Neural cell (in vitro differentiated cells): ENCODE measurements around the gene FAM13B. TPM values are rescaled to one million over a fixed set of nuclear protein-coding genes. Genes with fewer than 3 reads are reported as not detected.

Experiments
- H2AFZ ChIP-seq: fragments of 200-600, 300-800 bp; sonication (generic), shearing (Covaris generic); 2 replicates; pipeline ENCODE4 v1.6.0; 2014; ENCODE audit warnings: low read depth, mild to moderate bottlenecking, antibody characterized with exemption, low read length, moderate library complexity
- H3F3A ChIP-seq: fragments of 200-600 bp; shearing (Covaris generic); 2 replicates; pipeline ENCODE4 v1.6.1; 2016; ENCODE audit warnings: mild to moderate bottlenecking, moderate library complexity, mixed read lengths, antibody characterized with exemption, low read length; ENCODE audit not compliant: insufficient read depth, poor library complexity, severe bottlenecking
- H3K27ac ChIP-seq: fragments of 200-600, 300-800 bp; sonication (generic), shearing (Covaris generic); 2 replicates; pipeline ENCODE4 v1.5.1; 2014; ENCODE audit warnings: mild to moderate bottlenecking, low read length, moderate library complexity
- H3K27me3 ChIP-seq: fragments of 300-800, 200-600 bp; sonication (generic), shearing (Covaris generic); 2 replicates; pipeline ENCODE4 v1.6.0; 2014; ENCODE audit warnings: mild to moderate bottlenecking, low read depth, low read length, moderate library complexity; ENCODE audit not compliant: insufficient read depth
- H3K36me3 ChIP-seq: fragments of 300-800, 200-600 bp; sonication (generic), shearing (Covaris generic); 2 replicates; pipeline ENCODE4 v1.5.1; 2014; ENCODE audit warnings: mild to moderate bottlenecking, antibody characterized with exemption, low read length, moderate library complexity; ENCODE audit not compliant: insufficient read depth
- H3K4me2 ChIP-seq: fragments of 300-800, 200-600 bp; sonication (generic), shearing (Covaris generic); 2 replicates; pipeline ENCODE4 v1.6.0; 2014; ENCODE audit warnings: mild to moderate bottlenecking, low read length
- H3K4me3 ChIP-seq: fragments of 300-800, 200-600 bp; sonication (generic), shearing (Covaris generic); 2 replicates; pipeline ENCODE4 v1.5.1; 2014; ENCODE audit warnings: mild to moderate bottlenecking, low read length, moderate library complexity
- H3K79me2 ChIP-seq: fragments of 200-600 bp; shearing (Covaris generic); replicated peaks from 2 replicates; pipeline ENCODE4 v1.6.0; 2014; ENCODE audit warnings: mild to moderate bottlenecking, low read length, moderate library complexity; ENCODE audit not compliant: insufficient read depth
- H3K9ac ChIP-seq: fragments of 300-800, 200-600 bp; sonication (generic), shearing (Covaris generic); 2 replicates; pipeline ENCODE4 v1.6.1; 2016; ENCODE audit warnings: mild to moderate bottlenecking, low read length, mixed read lengths
- H3K9me2 ChIP-seq: fragments of 200-600 bp; shearing (Covaris generic); 2 replicates; pipeline ENCODE4 v1.6.1; 2016; ENCODE audit warnings: mild to moderate bottlenecking, low read length, mixed read lengths; ENCODE audit not compliant: insufficient read depth
- H3K9me3 ChIP-seq: fragments of 200-600, 300-800 bp; sonication (generic), shearing (Covaris generic); 2 replicates; pipeline ENCODE4 v1.6.1; 2016; ENCODE audit warnings: mild to moderate bottlenecking, mixed run types, low read length, moderate library complexity, mixed read lengths
- H4K20me1 ChIP-seq: fragments of 200-600 bp; shearing (Covaris generic); 2 replicates; pipeline ENCODE4 v1.6.1; 2016; ENCODE audit warnings: mild to moderate bottlenecking, mixed run types; ENCODE audit not compliant: insufficient read depth
- MXI1 ChIP-seq: fragments of 450-650 bp; conservative IDR thresholded peaks from 2 replicates; pipeline ENCODE4 v1.6.1; 2014; ENCODE audit warnings: antibody characterized with exemption, mild to moderate bottlenecking; ENCODE audit not compliant: poor library complexity, severe bottlenecking
- POLR2AphosphoS5 ChIP-seq: IDR thresholded peaks from 2 replicates; pipeline ENCODE4 v1.6.1; 2012
- RAD21 ChIP-seq: fragments of 450-650 bp; conservative IDR thresholded peaks from 2 replicates; pipeline ENCODE4 v1.6.1; 2014; ENCODE audit warnings: antibody characterized with exemption, mild to moderate bottlenecking, moderate library complexity
- SMC3 ChIP-seq: fragments of 450-650 bp; conservative IDR thresholded peaks from 2 replicates; pipeline ENCODE4 v1.6.1; 2014; ENCODE audit warnings: antibody characterized with exemption, mild to moderate bottlenecking, moderate library complexity; ENCODE audit not compliant: poor library complexity
- polyA plus RNA-seq: library from polyadenylated mRNA; depleted of rRNA; stranded (reverse); fragments of >200 nt; gene quantifications from 2 replicates; pipeline ENCODE4 v1.2.3, GENCODE V29; 2014
- TF ChIP-seq, protein P1 (sequence below): fragments of 450-650 bp; IDR thresholded peaks from 2 replicates; pipeline ENCODE4 v1.5.1; 2014; ENCODE audit warnings: antibody characterized with exemption, mild to moderate bottlenecking, moderate library complexity; ENCODE audit not compliant: poor library complexity, severe bottlenecking
- TF ChIP-seq, protein P2 (sequence below): IDR thresholded peaks from 2 replicates; pipeline ENCODE4 v1.6.1; 2012; ENCODE audit warnings: borderline replicate concordance

The FAM13B gene
- polyA plus RNA-seq, 1 donor from 2014 or later, result 61.6 TPM

DNA sequence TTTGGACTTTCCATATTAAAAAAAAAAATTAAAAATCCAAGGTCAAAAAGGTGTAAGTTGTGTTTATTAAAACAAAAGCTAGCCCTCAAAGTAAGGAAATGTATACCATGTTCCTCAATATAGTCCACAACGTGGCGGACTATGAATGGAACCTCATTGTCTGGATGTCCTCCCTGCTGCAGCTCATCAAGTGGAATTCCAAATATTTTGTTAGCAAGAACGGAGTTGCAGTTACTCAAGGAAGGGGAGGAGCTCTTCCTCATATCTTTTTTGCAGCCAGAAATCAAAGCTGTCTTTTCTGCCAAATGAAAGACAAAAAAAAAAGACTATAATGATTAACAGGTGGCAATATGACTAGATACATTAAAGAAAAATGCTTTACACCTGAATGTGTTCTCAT lies 14.0 kb downstream of the FAM13B start:
- H3K4me3 ChIP-seq, result no peak overlapping the region
- no peaks in the 10 kb centered on the region for H3K9me3 ChIP-seq
- no peak overlapping the region for H3K9ac ChIP-seq
- no peaks in the 10 kb centered on the region for H3K9me2 ChIP-seq
- H3K79me2 ChIP-seq, result peaks cover 36% of the 10 kb centered on the region
- H3K27ac ChIP-seq, result no peak overlapping the region
- H3K36me3 ChIP-seq, result peaks cover 6% of the 10 kb centered on the region
- no peaks in the 10 kb centered on the region for H3F3A ChIP-seq
- no peak overlapping the region for H3K4me2 ChIP-seq
- TF ChIP-seq RAD21, result no peak
- TF ChIP-seq, protein P1, sequence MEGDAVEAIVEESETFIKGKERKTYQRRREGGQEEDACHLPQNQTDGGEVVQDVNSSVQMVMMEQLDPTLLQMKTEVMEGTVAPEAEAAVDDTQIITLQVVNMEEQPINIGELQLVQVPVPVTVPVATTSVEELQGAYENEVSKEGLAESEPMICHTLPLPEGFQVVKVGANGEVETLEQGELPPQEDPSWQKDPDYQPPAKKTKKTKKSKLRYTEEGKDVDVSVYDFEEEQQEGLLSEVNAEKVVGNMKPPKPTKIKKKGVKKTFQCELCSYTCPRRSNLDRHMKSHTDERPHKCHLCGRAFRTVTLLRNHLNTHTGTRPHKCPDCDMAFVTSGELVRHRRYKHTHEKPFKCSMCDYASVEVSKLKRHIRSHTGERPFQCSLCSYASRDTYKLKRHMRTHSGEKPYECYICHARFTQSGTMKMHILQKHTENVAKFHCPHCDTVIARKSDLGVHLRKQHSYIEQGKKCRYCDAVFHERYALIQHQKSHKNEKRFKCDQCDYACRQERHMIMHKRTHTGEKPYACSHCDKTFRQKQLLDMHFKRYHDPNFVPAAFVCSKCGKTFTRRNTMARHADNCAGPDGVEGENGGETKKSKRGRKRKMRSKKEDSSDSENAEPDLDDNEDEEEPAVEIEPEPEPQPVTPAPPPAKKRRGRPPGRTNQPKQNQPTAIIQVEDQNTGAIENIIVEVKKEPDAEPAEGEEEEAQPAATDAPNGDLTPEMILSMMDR, result no peak
- TF ChIP-seq, protein P2, sequence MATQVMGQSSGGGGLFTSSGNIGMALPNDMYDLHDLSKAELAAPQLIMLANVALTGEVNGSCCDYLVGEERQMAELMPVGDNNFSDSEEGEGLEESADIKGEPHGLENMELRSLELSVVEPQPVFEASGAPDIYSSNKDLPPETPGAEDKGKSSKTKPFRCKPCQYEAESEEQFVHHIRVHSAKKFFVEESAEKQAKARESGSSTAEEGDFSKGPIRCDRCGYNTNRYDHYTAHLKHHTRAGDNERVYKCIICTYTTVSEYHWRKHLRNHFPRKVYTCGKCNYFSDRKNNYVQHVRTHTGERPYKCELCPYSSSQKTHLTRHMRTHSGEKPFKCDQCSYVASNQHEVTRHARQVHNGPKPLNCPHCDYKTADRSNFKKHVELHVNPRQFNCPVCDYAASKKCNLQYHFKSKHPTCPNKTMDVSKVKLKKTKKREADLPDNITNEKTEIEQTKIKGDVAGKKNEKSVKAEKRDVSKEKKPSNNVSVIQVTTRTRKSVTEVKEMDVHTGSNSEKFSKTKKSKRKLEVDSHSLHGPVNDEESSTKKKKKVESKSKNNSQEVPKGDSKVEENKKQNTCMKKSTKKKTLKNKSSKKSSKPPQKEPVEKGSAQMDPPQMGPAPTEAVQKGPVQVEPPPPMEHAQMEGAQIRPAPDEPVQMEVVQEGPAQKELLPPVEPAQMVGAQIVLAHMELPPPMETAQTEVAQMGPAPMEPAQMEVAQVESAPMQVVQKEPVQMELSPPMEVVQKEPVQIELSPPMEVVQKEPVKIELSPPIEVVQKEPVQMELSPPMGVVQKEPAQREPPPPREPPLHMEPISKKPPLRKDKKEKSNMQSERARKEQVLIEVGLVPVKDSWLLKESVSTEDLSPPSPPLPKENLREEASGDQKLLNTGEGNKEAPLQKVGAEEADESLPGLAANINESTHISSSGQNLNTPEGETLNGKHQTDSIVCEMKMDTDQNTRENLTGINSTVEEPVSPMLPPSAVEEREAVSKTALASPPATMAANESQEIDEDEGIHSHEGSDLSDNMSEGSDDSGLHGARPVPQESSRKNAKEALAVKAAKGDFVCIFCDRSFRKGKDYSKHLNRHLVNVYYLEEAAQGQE, result no peak
- H4K20me1 ChIP-seq, result no peaks in the 10 kb centered on the region
- H3K27me3 ChIP-seq, result no peaks in the 10 kb centered on the region
- no peak overlapping the region for H2AFZ ChIP-seq

DNA sequence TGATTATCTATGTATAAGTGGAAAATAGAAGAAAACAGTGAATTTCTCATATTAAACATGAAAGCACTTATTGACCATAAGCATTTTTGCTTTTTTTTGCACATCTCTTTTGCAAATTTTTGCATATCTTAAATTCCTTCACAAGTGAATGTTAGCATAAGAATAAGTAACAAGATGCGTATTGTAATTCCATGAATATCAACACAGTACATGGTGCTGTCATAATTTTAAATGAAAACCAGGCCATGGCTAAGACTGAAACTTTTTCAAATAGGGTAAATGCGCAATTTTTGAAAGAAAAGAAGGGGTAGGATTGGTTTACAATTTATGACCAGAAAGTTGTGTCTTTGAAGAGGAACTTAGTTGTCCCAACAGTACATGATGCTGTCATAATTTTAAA lies 17.0 kb downstream of the FAM13B start:
- Histone ChIP-seq H3K27me3 (no peaks in the 10 kb centered on the region), H3K36me3 (peaks cover 6% of the 10 kb centered on the region), H4K20me1 (no peaks in the 10 kb centered on the region), H3K9me3 (no peaks in the 10 kb centered on the region), H3K9me2 (no peaks in the 10 kb centered on the region), H3K9ac (no peak overlapping the region), H3K4me3 (no peak overlapping the region), H3F3A (no peaks in the 10 kb centered on the region), H3K79me2 (peaks cover 18% of the 10 kb centered on the region), H3K27ac (no peak overlapping the region), H3K4me2 (no peak overlapping the region), H2AFZ (no peak overlapping the region)
- no peak for TF ChIP-seq MXI1
- no peak for TF ChIP-seq SMC3
- TF ChIP-seq, protein P2, result no peak
- TF ChIP-seq POLR2AphosphoS5, result no peak
- TF ChIP-seq, protein P1, result no peak
